ENCODE results near the gene SLC15A2. TPM values are rescaled to one million over a fixed set of nuclear protein-coding genes. Genes with fewer than 3 reads are reported as not detected.
"Not testable (repeated sequence)": the region's sequence is repeated elsewhere in the genome, so short reads cannot be mapped to it uniquely, and the experiment has no call there.

SLC15A2 gene
- polyA plus RNA-seq, 1 donor (not counting 4 experiments of a cell fraction or from before 2014, with no cell fraction given) = 2.6 TPM

DNA sequence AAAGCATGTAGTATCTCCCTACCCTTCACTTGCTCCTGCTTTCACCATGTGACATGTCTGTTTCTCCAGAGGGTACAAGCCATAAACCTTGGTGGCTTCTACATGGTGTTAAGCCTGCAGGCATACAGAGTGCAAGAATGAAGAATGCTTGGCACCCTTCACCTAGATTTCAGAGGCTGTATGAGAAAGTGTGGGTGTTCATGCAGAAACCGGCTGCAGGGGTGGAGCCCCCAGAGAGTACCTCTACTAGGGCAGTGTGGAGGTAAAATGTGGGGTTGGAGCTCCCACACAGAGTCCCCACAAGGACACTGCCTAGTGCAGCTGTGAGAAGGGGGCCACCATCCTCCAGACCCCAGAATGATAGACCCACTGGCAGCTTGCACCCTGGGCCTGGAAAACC, 32.2 kb downstream of the SLC15A2 start:
- no peak overlapping the region for H3K4me2 ChIP-seq (ENCODE audit: control insufficient read depth, extremely low read depth, insufficient read depth, low read depth, low read length)
- TF ChIP-seq EZH2 (IDR thresholded peaks at IDR 0.05; ENCODE audit: low read length) = no peak
- TF ChIP-seq, protein P1, sequence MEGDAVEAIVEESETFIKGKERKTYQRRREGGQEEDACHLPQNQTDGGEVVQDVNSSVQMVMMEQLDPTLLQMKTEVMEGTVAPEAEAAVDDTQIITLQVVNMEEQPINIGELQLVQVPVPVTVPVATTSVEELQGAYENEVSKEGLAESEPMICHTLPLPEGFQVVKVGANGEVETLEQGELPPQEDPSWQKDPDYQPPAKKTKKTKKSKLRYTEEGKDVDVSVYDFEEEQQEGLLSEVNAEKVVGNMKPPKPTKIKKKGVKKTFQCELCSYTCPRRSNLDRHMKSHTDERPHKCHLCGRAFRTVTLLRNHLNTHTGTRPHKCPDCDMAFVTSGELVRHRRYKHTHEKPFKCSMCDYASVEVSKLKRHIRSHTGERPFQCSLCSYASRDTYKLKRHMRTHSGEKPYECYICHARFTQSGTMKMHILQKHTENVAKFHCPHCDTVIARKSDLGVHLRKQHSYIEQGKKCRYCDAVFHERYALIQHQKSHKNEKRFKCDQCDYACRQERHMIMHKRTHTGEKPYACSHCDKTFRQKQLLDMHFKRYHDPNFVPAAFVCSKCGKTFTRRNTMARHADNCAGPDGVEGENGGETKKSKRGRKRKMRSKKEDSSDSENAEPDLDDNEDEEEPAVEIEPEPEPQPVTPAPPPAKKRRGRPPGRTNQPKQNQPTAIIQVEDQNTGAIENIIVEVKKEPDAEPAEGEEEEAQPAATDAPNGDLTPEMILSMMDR (optimal IDR thresholded peaks at IDR 0.05 in 1 of 3, IDR thresholded peaks at IDR 0.05 in 1 of 3, conservative IDR thresholded peaks at IDR 0.05 in 1 of 3; ENCODE audit: extremely low read depth in 1 of 3, insufficient read depth in 2 of 3, low read length in 3 of 3) = no peak
- no peaks in the 10 kb centered on the region for H4K20me1 ChIP-seq (ENCODE audit: control insufficient read depth, extremely low read depth, insufficient read depth, low read length)
- H3K9me3 ChIP-seq (ENCODE audit: control insufficient read depth, low read depth, low read length) = no peaks in the 10 kb centered on the region
- no peaks in the 10 kb centered on the region for H3K9me1 ChIP-seq (ENCODE audit: control insufficient read depth, extremely low read depth, insufficient read depth, low read length)
- H3K27ac ChIP-seq (ENCODE audit: control insufficient read depth, insufficient read depth, low read length) = no peak overlapping the region
- H3K36me3 ChIP-seq (ENCODE audit: control insufficient read depth in 2 of 2, extremely low read depth in 1 of 2, insufficient read depth in 2 of 2, low read length in 2 of 2) = no peaks in the 10 kb centered on the region
- DNase-seq (ENCODE audit: low read depth, low spot score) (no peak), FAIRE-seq (no peak)
- H3K79me2 ChIP-seq (ENCODE audit: control insufficient read depth, insufficient read depth, low read length) = no peaks in the 10 kb centered on the region
- no peak overlapping the region for H2AFZ ChIP-seq (ENCODE audit: control insufficient read depth, low read length)
- H3K4me3 ChIP-seq (ENCODE audit: control insufficient read depth in 2 of 3, extremely low read depth in 1 of 3, insufficient read depth in 2 of 3, low read depth in 1 of 3, low read length in 3 of 3) = no peak overlapping the region
- dilution Hi-C loops (cut with MboI; ENCODE audit: extremely low pct_ligation_motif_present, low sequenced_read_pairs) = no loop called here
- H3K27me3 ChIP-seq (ENCODE audit: control insufficient read depth, extremely low read depth, insufficient read depth, low read length) = no peaks in the 10 kb centered on the region
- no peaks in the 10 kb centered on the region for H3K4me1 ChIP-seq (ENCODE audit: control insufficient read depth, extremely low read depth, insufficient read depth, low read length)
- no peak overlapping the region for H3K9ac ChIP-seq (ENCODE audit: control insufficient read depth, extremely low read depth, insufficient read depth, low read length)

DNA sequence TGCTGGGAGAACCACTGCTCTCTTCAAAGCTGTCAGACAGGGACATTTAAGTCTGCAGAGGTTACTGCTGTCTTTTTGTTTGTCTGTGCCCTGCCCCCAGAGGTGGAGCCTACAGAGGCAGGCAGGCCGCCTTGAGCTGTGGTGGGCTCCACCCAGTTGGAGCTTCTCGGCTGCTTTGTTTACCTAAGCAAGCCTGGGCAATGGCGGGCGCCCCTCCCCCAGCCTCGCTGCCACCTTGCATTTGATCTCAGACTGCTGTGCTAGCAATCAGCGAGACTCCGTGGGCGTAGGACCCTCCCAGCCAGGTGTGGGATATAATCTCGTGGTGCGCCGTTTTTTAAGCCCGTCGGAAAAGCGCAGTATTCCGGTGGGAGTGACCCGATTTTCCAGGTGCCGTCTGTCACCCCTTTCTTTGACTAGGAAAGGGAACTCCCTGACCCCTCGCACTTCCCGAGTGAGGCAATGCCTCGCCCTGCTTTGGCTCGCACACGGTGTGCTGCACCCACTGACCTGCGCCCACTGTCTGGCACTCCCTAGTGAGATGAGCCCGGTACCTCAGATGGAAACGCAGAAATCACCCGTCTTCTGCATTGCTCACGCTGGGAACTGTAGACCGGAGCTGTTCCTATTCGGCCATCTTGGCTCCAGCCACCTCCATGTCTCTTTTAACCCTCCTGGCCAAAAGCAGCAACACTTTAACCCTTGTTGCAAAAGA, 44.1 kb downstream of the SLC15A2 start:
- H3K9me3 ChIP-seq (ENCODE audit: control insufficient read depth, low read depth, low read length); H3K9me1 ChIP-seq (ENCODE audit: control insufficient read depth, extremely low read depth, insufficient read depth, low read length); dilution Hi-C loops (cut with MboI; ENCODE audit: extremely low pct_ligation_motif_present, low sequenced_read_pairs); H3K27me3 ChIP-seq (ENCODE audit: control insufficient read depth, extremely low read depth, insufficient read depth, low read length); H3K27ac ChIP-seq (ENCODE audit: control insufficient read depth, insufficient read depth, low read length); H3K4me2 ChIP-seq (ENCODE audit: control insufficient read depth, extremely low read depth, insufficient read depth, low read depth, low read length); H4K20me1 ChIP-seq (ENCODE audit: control insufficient read depth, extremely low read depth, insufficient read depth, low read length); FAIRE-seq; H2AFZ ChIP-seq (ENCODE audit: control insufficient read depth, low read length); H3K9ac ChIP-seq (ENCODE audit: control insufficient read depth, extremely low read depth, insufficient read depth, low read length); H3K36me3 ChIP-seq (ENCODE audit: control insufficient read depth in 2 of 2, extremely low read depth in 1 of 2, insufficient read depth in 2 of 2, low read length in 2 of 2); H3K4me3 ChIP-seq (ENCODE audit: control insufficient read depth in 2 of 3, extremely low read depth in 1 of 3, insufficient read depth in 2 of 3, low read depth in 1 of 3, low read length in 3 of 3); H3K79me2 ChIP-seq (ENCODE audit: control insufficient read depth, insufficient read depth, low read length); DNase-seq (ENCODE audit: low read depth, low spot score): not testable (repeated sequence)
- H3K4me1 ChIP-seq (ENCODE audit: control insufficient read depth, extremely low read depth, insufficient read depth, low read length) = peaks cover 15% of the 10 kb centered on the region

DNA sequence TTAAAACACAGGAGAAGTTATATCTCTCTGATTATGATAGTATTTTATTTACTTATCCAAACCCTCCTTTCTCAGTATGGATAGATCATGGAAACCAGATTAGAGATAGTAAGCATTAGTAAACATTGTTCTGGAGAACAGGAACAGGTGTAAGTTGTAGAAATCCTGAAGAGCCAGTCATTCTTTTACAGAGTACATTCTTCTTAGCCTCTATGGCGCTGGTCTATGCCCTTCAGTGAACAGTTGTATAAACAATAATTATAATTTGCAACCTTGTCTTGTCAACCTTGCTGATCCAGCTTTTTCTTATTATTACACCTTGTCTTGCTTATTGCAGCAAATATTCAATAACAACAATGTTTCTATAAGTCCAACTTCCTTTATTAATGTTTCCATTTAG, 47.4 kb downstream of the SLC15A2 start:
- Histone ChIP-seq H3K79me2 (ENCODE audit: control insufficient read depth, insufficient read depth, low read length) (no peaks in the 10 kb centered on the region), H3K4me2 (ENCODE audit: control insufficient read depth, extremely low read depth, insufficient read depth, low read depth, low read length) (no peak overlapping the region), H3K9me1 (ENCODE audit: control insufficient read depth, extremely low read depth, insufficient read depth, low read length) (no peaks in the 10 kb centered on the region), H3K9ac (ENCODE audit: control insufficient read depth, extremely low read depth, insufficient read depth, low read length) (no peak overlapping the region), H3K4me1 (ENCODE audit: control insufficient read depth, extremely low read depth, insufficient read depth, low read length) (peaks cover 18% of the 10 kb centered on the region), H2AFZ (ENCODE audit: control insufficient read depth, low read length) (no peak overlapping the region), H3K4me3 (ENCODE audit: control insufficient read depth in 2 of 3, extremely low read depth in 1 of 3, insufficient read depth in 2 of 3, low read depth in 1 of 3, low read length in 3 of 3) (no peak overlapping the region), H3K9me3 (ENCODE audit: control insufficient read depth, low read depth, low read length) (no peaks in the 10 kb centered on the region), H4K20me1 (ENCODE audit: control insufficient read depth, extremely low read depth, insufficient read depth, low read length) (no peaks in the 10 kb centered on the region), H3K36me3 (ENCODE audit: control insufficient read depth in 2 of 2, extremely low read depth in 1 of 2, insufficient read depth in 2 of 2, low read length in 2 of 2) (no peaks in the 10 kb centered on the region), H3K27me3 (ENCODE audit: control insufficient read depth, extremely low read depth, insufficient read depth, low read length) (no peaks in the 10 kb centered on the region), H3K27ac (ENCODE audit: control insufficient read depth, insufficient read depth, low read length) (no peak overlapping the region)
- DNase-seq (ENCODE audit: low read depth, low spot score) (no peak), FAIRE-seq (no peak)
- dilution Hi-C loops (cut with MboI; ENCODE audit: extremely low pct_ligation_motif_present, low sequenced_read_pairs) = no loop called here
- TF ChIP-seq EZH2 (IDR thresholded peaks at IDR 0.05; ENCODE audit: low read length) = no peak
- TF ChIP-seq, protein P1 (optimal IDR thresholded peaks at IDR 0.05 in 1 of 3, IDR thresholded peaks at IDR 0.05 in 1 of 3, conservative IDR thresholded peaks at IDR 0.05 in 1 of 3; ENCODE audit: extremely low read depth in 1 of 3, insufficient read depth in 2 of 3, low read length in 3 of 3) = no peak
